ENCODE results near the gene IL17RC. TPM values are rescaled to one million over a fixed set of nuclear protein-coding genes. Genes with fewer than 3 reads are reported as not detected.
A peak's percentile ranks its signal among the peaks of the same experiment; 100 is the strongest.

IL17RC gene
- total RNA-seq, 1 donor from 2014 or later, result 82.5 TPM

- DNase-seq (ENCODE audit: low spot score in 2 of 2), result peak; percentile 62 to 92
- no peaks in the 10 kb centered on the region for H3K27me3 ChIP-seq
- H3K27ac ChIP-seq, result peak overlapping the region; percentile 77 to 89
- intact Hi-C loops (cut with DNase I), result loop anchor here (2.0 to 5.0 kb wide), 3 partner anchors 30 to 245 kb away; partner anchors contain the start of gene BRPF1
- H3K36me3 ChIP-seq, result peaks cover 29 to 43% of the 10 kb centered on the region in 2 donors
- no peak overlapping the region for H3K4me3 ChIP-seq
- H3K9me3 ChIP-seq, result no peaks in the 10 kb centered on the region
- H3K4me1 ChIP-seq, result peaks cover 6 to 19% of the 10 kb centered on the region in 2 donors
- TF ChIP-seq CTCF (IDR thresholded peaks at IDR 0.05), result no peak
These were observed 60.1 kb downstream of the IL17RC start for GRCh38 chr3:9976721-9977709.

- intact Hi-C loops (cut with DNase I), result loop anchor here (5.0 kb wide), 1 partner anchor 247 kb away; the partner anchor contains the start of gene BRPF1
- peaks cover 17 to 32% of the 10 kb centered on the region in 2 donors for H3K36me3 ChIP-seq
- no peak for TF ChIP-seq CTCF (IDR thresholded peaks at IDR 0.05)
These were observed 61.9 kb downstream of the IL17RC start for GRCh38 chr3:9978710-9979305.

GRCh38 chr3:9980251-9980650 is 63.4 kb downstream of the IL17RC start:
- intact Hi-C loops (cut with DNase I), result no loop called here
- peaks cover 6 to 19% of the 10 kb centered on the region in 2 donors for H3K4me1 ChIP-seq
- H3K36me3 ChIP-seq, result peaks cover 8 to 19% of the 10 kb centered on the region in 2 donors
- H3K27ac ChIP-seq, result no peak overlapping the region
- H3K4me3 ChIP-seq, result no peak overlapping the region
- H3K9me3 ChIP-seq, result no peaks in the 10 kb centered on the region
- no peak for DNase-seq (ENCODE audit: low spot score in 2 of 2)
- no peak for TF ChIP-seq CTCF (IDR thresholded peaks at IDR 0.05)
- H3K27me3 ChIP-seq, result no peaks in the 10 kb centered on the region

More at GRCh38 chr3:9978710-9979305, 61.9 kb downstream of the IL17RC start:
- no peak overlapping the region for H3K4me3 ChIP-seq
- peak overlapping the region; percentile 77 to 89 for H3K27ac ChIP-seq
- no peaks in the 10 kb centered on the region for H3K9me3 ChIP-seq
- H3K27me3 ChIP-seq, result no peaks in the 10 kb centered on the region
- peaks cover 6 to 19% of the 10 kb centered on the region in 2 donors for H3K4me1 ChIP-seq
- no peak for DNase-seq (ENCODE audit: low spot score in 2 of 2)

Other genes with a start within 250 kb of the IL17RC start
- not detected for gene CPNE9, start 213.3 kb upstream of the IL17RC start, total RNA-seq
- 18.6 TPM for gene BRPF1, start 185.4 kb upstream of the IL17RC start, total RNA-seq
- 36.0 TPM for gene OGG1, start 167.1 kb upstream of the IL17RC start, total RNA-seq
- 82.9 TPM for gene CAMK1, start 147.2 kb upstream of the IL17RC start, total RNA-seq
- 106 TPM for gene TADA3, start 124.6 kb upstream of the IL17RC start, total RNA-seq
- gene ARPC4, start 124.0 kb upstream of the IL17RC start, total RNA-seq, result 160 TPM
- gene TTLL3, start 106.8 kb upstream of the IL17RC start, total RNA-seq, result 47.0 TPM
- gene RPUSD3, start 73.1 kb upstream of the IL17RC start, total RNA-seq, result 30.7 TPM
- 29.9 TPM for gene CIDEC, start 36.8 kb upstream of the IL17RC start, total RNA-seq
- gene JAGN1, start 26.5 kb upstream of the IL17RC start, total RNA-seq, result 55.2 TPM
- gene IL17RE, start 14.2 kb upstream of the IL17RC start, total RNA-seq, result 21.7 TPM
- 35.8 TPM for gene CRELD1, start 16.7 kb downstream of the IL17RC start, total RNA-seq
- 1.1 TPM for gene PRRT3, start 35.3 kb downstream of the IL17RC start, total RNA-seq
- gene EMC3, start 69.7 kb downstream of the IL17RC start, total RNA-seq, result 12.3 TPM
- 54.6 TPM for gene FANCD2, start 109.3 kb downstream of the IL17RC start, total RNA-seq
- not detected for gene FANCD2OS, start 191.2 kb downstream of the IL17RC start, total RNA-seq
- gene BRK1, start 198.6 kb downstream of the IL17RC start, total RNA-seq, result 87.3 TPM
- 34.4 TPM for gene VHL, start 224.7 kb downstream of the IL17RC start, total RNA-seq
- 1.3 TPM for gene IRAK2, start 247.8 kb downstream of the IL17RC start, total RNA-seq